ENCODE data around the gene PRAF2.

- TF ChIP-seq YY1 (IDR thresholded peaks at IDR 0.05; ENCODE audit: insufficient read depth, insufficient read length), result no peak
- TF ChIP-seq ZNF274 (IDR thresholded peaks at IDR 0.05; ENCODE audit: low read depth, low read length), result no peak
- TF ChIP-seq SUZ12 (IDR thresholded peaks at IDR 0.05; ENCODE audit: extremely low read depth, insufficient read depth, insufficient read length), result no peak
Measured at GRCh38 chrX:49116716-49117115, 42.9 kb upstream of the PRAF2 start.
